Measurements from ENCODE around the gene PTPRT. TPM values are rescaled to one million over a fixed set of nuclear protein-coding genes. Genes with fewer than 3 reads are reported as not detected.

Gene PTPRT
- polyA plus RNA-seq, 3 donors = not detected

DNA sequence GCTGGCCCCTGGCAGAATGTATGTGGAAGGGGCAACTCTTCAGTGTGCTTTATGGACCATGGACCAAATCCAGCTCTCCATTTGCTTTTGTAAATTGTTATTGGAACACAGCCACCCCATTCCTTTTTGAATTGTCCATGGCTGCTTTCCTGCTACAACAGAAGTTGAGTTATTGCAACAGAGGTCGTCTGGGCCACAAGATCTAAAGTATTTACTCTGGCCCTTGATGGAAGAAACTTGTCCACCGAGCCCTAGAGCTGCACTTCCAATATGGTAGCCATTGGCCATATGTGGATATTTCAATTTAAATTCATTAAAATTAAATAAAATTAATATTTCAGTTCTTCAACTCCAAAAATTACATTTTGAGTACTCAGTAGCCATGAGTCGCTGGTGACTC, 543.5 kb downstream of the PTPRT start:
- TF ChIP-seq, protein P1, sequence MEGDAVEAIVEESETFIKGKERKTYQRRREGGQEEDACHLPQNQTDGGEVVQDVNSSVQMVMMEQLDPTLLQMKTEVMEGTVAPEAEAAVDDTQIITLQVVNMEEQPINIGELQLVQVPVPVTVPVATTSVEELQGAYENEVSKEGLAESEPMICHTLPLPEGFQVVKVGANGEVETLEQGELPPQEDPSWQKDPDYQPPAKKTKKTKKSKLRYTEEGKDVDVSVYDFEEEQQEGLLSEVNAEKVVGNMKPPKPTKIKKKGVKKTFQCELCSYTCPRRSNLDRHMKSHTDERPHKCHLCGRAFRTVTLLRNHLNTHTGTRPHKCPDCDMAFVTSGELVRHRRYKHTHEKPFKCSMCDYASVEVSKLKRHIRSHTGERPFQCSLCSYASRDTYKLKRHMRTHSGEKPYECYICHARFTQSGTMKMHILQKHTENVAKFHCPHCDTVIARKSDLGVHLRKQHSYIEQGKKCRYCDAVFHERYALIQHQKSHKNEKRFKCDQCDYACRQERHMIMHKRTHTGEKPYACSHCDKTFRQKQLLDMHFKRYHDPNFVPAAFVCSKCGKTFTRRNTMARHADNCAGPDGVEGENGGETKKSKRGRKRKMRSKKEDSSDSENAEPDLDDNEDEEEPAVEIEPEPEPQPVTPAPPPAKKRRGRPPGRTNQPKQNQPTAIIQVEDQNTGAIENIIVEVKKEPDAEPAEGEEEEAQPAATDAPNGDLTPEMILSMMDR (IDR thresholded peaks at IDR 0.05) = no peak
- WGBS (ENCODE audit: insufficient coverage) = 60% methylated on average over 1 of the region's 3 CpGs
- no peak overlapping the region for H3K4me3 Mint-ChIP-seq
- no peaks in the 10 kb centered on the region for H3K4me1 Mint-ChIP-seq
- intact Hi-C loops (cut with micrococcal nuclease) = no loop called here
- Histone ChIP-seq H4K20me1 (ENCODE audit: insufficient read depth, low read length) (no peaks in the 10 kb centered on the region), H3K4me2 (replicated peaks; ENCODE audit: extremely low read depth, low read length, poor library complexity, severe bottlenecking) (no peak overlapping the region), H3K4me3 (replicated peaks in 1 of 3; ENCODE audit: low read depth in 2 of 3, low read length in 3 of 3) (no peak overlapping the region), H3K9me3 (replicated peaks in 1 of 2; ENCODE audit: control insufficient read depth in 1 of 2, insufficient read depth in 1 of 2, low read length in 2 of 2) (peaks cover 0 to 27% of the 10 kb centered on the region in 2 donors), H2AFZ (ENCODE audit: insufficient read depth, low read depth, low read length, poor library complexity, severe bottlenecking) (no peak overlapping the region), H3K9ac (ENCODE audit: insufficient read depth, low read length, poor library complexity, severe bottlenecking) (no peak overlapping the region), H3K4me1 (ENCODE audit: control insufficient read depth in 1 of 2, insufficient read depth in 2 of 2, low read length in 2 of 2) (no peaks in the 10 kb centered on the region), H3K36me3 (replicated peaks in 1 of 2; ENCODE audit: control insufficient read depth in 1 of 2, insufficient read depth in 2 of 2, low read length in 2 of 2) (no peaks in the 10 kb centered on the region), H3K79me2 (ENCODE audit: insufficient read depth, low read length) (no peaks in the 10 kb centered on the region), H3K27me3 (ENCODE audit: control insufficient read depth in 2 of 2, insufficient read depth in 2 of 2, low read length in 2 of 2) (no peaks in the 10 kb centered on the region), H3K27ac (ENCODE audit: low read depth in 1 of 2, low read length in 2 of 2) (no peak overlapping the region)
- peaks cover 0 to 31% (median 6%) of the 10 kb centered on the region in 7 donors for H3K9me3 Mint-ChIP-seq
- DNase-seq = no peak
- no peaks in the 10 kb centered on the region for H3K36me3 Mint-ChIP-seq
- peaks cover 0 to 2% (median 0%) of the 10 kb centered on the region in 3 donors for H3K27me3 Mint-ChIP-seq (ENCODE audit: low read depth in 3 of 3)
- no peak overlapping the region for H3K27ac Mint-ChIP-seq

DNA sequence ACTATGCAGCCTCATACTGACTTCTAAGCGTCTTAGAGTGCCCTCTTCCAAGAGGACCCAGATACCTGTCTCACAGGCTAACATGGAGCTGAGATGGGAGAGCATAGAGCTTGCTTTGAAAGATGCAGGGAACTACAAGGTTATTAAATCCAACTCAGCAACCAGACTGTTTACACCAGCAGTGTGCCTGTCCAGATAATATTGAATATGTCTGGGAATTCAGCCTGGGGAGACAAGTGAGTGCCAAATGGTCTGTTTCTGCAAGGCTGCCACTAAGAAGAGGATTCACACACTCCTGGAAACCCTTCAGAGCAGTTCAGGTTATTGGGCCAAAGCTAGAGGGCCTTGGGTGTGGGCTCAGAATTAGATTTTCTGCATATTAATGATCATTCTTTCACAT, 547.8 kb downstream of the PTPRT start:
- Histone ChIP-seq H3K36me3 (replicated peaks in 1 of 2; ENCODE audit: control insufficient read depth in 1 of 2, insufficient read depth in 2 of 2, low read length in 2 of 2) (no peaks in the 10 kb centered on the region), H3K27me3 (ENCODE audit: control insufficient read depth in 2 of 2, insufficient read depth in 2 of 2, low read length in 2 of 2) (no peaks in the 10 kb centered on the region), H2AFZ (ENCODE audit: insufficient read depth, low read depth, low read length, poor library complexity, severe bottlenecking) (no peak overlapping the region), H3K4me2 (replicated peaks; ENCODE audit: extremely low read depth, low read length, poor library complexity, severe bottlenecking) (no peak overlapping the region), H4K20me1 (ENCODE audit: insufficient read depth, low read length) (no peaks in the 10 kb centered on the region), H3K4me1 (ENCODE audit: control insufficient read depth in 1 of 2, insufficient read depth in 2 of 2, low read length in 2 of 2) (no peaks in the 10 kb centered on the region), H3K27ac (ENCODE audit: low read depth in 1 of 2, low read length in 2 of 2) (no peak overlapping the region), H3K9ac (ENCODE audit: insufficient read depth, low read length, poor library complexity, severe bottlenecking) (no peak overlapping the region), H3K4me3 (replicated peaks in 1 of 3; ENCODE audit: low read depth in 2 of 3, low read length in 3 of 3) (no peak overlapping the region), H3K9me3 (replicated peaks in 1 of 2; ENCODE audit: control insufficient read depth in 1 of 2, insufficient read depth in 1 of 2, low read length in 2 of 2) (peaks cover 0 to 17% of the 10 kb centered on the region in 2 donors), H3K79me2 (ENCODE audit: insufficient read depth, low read length) (no peaks in the 10 kb centered on the region)
- H3K27me3 Mint-ChIP-seq (ENCODE audit: low read depth in 3 of 3) = peaks cover 0 to 2% (median 2%) of the 10 kb centered on the region in 3 donors
- no peak overlapping the region for H3K27ac Mint-ChIP-seq
- TF ChIP-seq, protein P1 (IDR thresholded peaks at IDR 0.05) = no peak
- H3K9me3 Mint-ChIP-seq = peaks cover 0 to 17% (median 2%) of the 10 kb centered on the region in 7 donors
- DNase-seq = no peak
- H3K4me1 Mint-ChIP-seq = no peaks in the 10 kb centered on the region
- no CpG with 5 or more reads among the region's 1 CpG for WGBS (ENCODE audit: insufficient coverage)
- H3K36me3 Mint-ChIP-seq = no peaks in the 10 kb centered on the region
- no peak overlapping the region for H3K4me3 Mint-ChIP-seq
- intact Hi-C loops (cut with micrococcal nuclease) = no loop called here

All from CD14-positive monocyte (primary cell).